ENCODE data around the gene TNFRSF13B.
"Not testable (repeated sequence)": the region's sequence is repeated elsewhere in the genome, so short reads cannot be mapped to it uniquely, and the experiment has no call there.

TNFRSF13B gene

DNA sequence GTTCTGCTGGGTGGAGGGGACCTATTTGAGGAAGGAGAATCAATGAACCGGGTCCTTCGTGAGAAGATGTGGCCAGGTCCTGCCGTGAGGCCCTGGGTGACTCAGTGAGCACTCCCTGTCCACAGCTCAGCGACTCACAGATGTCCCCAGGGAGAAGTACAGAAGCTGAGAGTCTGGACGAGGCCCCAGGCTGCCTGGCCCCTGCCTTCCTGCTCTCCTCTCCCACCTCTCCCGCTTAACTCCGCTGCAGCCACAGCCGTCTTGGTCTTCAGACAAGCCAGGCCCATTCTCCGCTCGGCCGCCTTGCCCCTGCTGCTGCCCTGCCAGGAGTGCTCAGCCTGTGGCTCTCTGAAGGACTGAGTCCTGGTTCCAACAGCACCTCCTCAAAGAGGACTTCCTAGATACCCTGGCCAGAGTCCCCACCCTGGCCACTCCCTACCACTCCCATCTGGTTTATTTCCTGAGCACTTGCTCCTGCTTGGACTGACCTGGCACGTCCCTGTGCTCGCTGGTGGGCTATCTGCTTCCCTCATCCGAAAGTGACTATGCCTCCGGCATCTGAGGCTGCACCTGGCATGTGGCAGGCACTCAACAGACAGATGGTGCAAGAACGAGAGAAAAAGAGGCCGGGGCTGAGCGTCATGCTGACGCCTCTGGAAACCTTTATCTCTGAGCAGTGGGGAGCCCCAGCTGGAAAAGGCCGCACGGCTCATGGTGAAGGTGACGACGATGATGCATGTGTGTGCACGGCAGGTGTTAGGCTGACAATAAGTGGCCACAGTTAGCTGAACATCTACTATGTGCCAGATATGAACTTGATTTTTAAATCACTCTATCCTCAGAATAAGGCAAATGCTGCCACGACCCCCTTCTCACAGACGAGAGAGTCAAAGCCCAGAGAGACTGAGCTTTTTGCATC lies 9.2 kb upstream of the TNFRSF13B start:
- peak; percentile 50 for DNase-seq

DNA sequence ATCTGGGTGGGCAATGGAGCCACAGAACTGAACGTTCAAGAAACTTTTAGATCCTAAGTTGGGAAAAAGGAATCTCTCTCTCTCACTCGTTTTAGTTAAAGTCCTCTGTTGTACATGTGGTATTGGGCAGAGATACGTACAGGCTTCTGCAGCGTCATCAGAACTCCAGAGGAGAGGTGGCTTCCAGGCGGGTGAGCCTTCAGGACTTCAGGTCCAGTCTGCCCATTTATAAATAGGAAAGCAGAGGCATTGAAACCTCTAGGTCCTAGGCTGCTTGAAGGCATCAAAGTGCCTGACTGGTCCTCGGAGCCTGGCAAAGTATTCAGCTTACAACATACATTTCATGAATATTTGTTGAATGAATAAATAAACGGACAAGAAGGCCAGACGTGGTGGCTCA lies 8.1 kb upstream of the TNFRSF13B start:
- DNase-seq: no peak

- DNase-seq: not testable (repeated sequence)
Measured at GRCh38 chr17:16979237-16979823, 7.4 kb upstream of the TNFRSF13B start.

DNA sequence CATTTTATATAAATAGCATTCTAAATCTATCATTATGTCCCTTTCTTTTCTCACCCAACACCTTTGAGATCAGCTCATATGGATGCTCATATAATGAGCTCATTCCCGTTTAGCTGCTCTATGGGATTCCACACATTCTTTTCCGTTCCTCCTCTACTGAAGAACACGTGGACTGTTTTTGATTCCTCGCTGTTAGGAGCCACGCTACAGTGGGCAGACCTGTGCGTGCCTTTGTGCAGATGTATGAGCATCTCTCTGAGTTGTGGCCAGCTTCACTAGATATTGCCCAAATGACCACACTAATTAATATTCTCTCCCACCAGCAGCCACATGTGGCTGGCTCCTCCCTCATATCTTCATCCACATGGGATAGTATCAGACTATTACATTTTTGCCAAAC lies 6.0 kb upstream of the TNFRSF13B start:
- peak; percentile 84 for DNase-seq

GRCh38 chr17:16976725-16977550 lies 5.0 kb upstream of the TNFRSF13B start:
- DNase-seq: no peak

- DNase-seq: no peak
Measured at GRCh38 chr17:16975744-16976625, 4.1 kb upstream of the TNFRSF13B start.

DNA sequence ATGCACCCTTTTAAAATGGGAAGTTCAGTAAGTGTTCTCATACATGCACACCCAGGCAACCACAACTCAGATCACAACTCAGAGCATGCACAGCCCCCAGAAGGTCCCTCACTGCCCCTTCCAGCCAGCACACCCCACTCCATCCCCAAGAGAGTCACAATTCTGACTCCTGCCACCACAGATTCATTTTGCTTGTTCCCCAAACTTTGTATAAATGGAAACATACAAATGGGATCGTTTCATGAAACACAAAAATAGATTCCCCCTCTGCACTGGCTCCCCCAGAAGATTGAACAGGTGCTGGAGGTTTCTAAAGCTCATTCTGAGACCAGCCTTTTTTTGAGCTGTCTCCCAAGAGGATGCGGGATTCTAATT lies 3.3 kb upstream of the TNFRSF13B start:
- DNase-seq: no peak

DNA sequence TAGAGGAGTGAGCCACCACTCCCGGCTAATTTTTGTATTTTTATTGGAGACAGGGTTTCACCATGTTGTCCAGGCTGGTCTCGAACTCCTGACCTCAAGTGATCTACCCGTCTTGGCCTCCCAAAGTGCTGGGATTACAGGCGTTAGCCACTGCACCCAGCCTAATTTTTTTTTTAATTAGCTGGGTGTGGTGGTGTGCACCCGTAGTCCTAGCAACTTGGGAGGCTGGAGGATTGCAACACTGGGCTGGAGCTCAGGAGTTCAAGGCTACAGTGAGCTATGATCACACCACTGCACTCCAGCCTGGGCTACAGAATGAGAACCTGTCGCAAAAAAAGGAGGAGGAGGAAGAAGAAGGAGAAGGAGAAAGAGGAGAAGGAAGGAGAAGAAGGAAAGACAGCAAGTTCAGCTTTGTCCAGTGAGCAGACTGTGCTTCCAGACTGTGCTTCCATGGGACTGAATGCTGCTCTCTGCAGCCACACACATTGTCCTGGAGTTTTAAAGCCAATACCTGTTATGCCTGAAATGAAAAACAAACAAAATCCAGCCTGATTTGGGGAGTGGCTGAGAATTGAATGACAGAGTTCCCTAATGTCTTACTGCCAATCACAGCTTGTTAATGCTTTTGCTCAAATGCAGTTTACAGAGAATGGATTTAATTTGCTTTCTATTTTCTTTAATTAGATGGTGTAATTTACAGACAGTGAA lies 2.8 kb upstream of the TNFRSF13B start:
- DNase-seq: no peak

- no peak for DNase-seq
Measured at GRCh38 chr17:16973760-16974540, 2.0 kb upstream of the TNFRSF13B start.

DNA sequence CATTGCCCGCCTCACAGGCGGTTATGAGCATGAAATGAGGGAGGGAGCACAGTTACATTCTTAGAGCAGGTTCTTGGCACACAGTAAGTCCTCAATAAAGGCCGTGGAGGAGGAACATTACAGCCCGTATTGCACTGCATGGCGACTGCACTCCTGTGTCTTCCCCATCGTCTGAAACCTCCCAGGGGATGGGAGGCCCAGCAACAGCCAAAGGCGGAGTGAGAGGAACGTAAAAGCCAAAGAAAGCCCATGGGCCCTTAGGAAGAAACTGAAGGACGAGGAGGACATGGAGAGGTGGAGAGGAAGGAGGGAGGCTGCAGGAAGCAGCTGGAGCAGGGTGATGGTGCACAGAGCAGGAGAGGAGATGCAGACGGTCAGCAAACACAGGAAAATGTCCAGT lies 1.1 kb upstream of the TNFRSF13B start:
- DNase-seq: not testable (repeated sequence)

DNA sequence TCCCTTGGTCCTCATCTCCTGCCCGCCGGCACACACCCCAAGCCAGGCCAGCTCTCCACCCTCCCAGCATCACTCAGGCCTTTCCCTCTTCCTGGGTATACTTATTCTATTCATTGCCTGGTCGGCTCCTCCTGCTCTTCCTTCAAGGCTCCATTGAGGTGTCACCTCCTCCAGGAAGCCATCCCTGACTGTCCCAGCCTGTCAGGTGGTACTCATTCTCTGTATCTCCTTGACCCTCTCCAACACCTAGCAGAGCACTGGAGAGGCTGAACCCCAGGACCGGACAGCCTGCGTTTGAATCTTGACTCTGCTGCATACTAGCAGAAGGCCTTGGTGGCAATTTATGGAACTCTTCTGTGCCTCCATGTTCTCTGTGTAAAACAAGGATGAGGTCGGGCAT lies 428 bp upstream of the TNFRSF13B start:
- no peak for DNase-seq

GRCh38 chr17:16969931-16970906 lies 1.7 kb downstream of the TNFRSF13B start:
- DNase-seq: no peak

GRCh38 chr17:16968786-16969185 lies 3.1 kb downstream of the TNFRSF13B start:
- no peak for DNase-seq

GRCh38 chr17:16962804-16963203 lies 9.1 kb downstream of the TNFRSF13B start:
- DNase-seq: no peak

GRCh38 chr17:16961792-16962191 lies 10.1 kb downstream of the TNFRSF13B start:
- no peak for DNase-seq

- not testable (repeated sequence) for DNase-seq
Measured at GRCh38 chr17:16961022-16961421, 10.9 kb downstream of the TNFRSF13B start.

DNA sequence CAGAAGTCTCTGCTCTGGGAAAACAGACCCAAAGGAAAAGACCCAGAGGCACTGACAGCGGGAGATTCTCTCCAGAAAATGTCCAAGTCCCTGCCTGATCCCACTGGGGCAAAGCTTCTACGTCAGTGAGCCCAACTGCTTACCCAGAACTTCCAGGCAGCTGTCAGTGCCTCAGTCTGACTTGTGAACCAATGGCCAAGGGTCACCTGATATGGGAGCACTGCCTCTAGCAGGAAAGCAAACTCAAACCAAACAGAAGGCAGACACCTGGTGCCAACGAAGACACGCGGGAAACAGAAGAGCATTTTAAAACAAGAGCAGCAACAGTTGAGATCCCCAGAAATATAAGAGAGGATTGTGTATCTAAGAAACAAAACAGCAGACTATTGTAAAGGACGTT lies 16.9 kb downstream of the TNFRSF13B start:
- not testable (repeated sequence) for DNase-seq

GRCh38 chr17:16954521-16954920 lies 17.4 kb downstream of the TNFRSF13B start:
- DNase-seq: no peak

DNA sequence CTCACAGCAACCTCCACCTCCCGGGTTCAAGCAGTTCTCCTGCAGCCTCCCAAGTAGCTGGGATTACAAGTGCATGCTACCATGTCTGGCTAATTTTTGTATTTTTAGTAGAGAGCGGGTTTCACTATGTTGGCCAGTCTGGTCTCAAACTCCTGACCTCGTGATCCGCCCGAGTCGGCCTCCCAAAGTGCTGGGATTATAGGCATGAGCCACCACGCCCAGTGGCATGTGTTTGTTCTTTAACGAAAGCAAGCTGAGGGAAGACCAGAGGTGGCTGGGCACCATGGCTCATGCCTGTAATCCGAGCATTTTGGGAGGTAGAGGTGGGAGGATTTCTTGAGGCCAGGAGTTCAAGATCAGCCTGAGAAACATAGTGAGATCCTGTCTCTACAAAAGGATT lies 18.1 kb downstream of the TNFRSF13B start:
- DNase-seq: no peak

DNA sequence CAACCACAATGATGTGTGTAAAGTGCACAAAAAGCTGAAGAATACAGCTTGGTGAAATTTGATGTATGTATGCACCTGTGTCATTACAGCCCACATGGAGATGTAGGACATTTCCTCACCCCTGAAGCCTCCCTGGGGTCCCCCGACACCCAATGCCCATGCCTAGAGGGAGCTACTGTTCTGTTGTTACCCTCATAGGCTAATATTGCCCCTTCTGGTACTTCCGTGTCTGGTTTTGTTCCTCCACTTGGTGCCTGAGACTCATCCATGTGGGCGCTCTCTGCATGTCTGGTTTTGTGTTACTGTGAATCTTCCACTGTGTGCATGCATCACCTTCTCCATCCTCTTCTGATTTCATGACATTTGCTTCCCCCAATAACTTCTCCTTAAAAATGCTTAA lies 18.6 kb downstream of the TNFRSF13B start:
- DNase-seq: no peak
